Activated CD8-positive, alpha-beta T cell treated with anti-CD3 and anti-CD28 coated beads for 36 hours (primary cell): Measurements from ENCODE around the gene STAM2. TPM values are rescaled to one million over a fixed set of nuclear protein-coding genes. Genes with fewer than 3 reads are reported as not detected.
"Not testable (repeated sequence)": the region's sequence is repeated elsewhere in the genome, so short reads cannot be mapped to it uniquely, and the experiment has no call there.

Experiments
- ATAC-seq: fragments of 200-7000 bp; cut with Tn5 transposase; one replicate; pipeline ENCODE4 v1.10.0; 2021; ENCODE audit warnings: mild to moderate bottlenecking, moderate library complexity
- CTCF ChIA-PET: fragments of 350-600 bp; sonication (Branson Sonifier 250); formaldehyde crosslinking; loops from one replicate; lab custom pipeline; 2021; ENCODE audit warnings: antibody characterized with exemption; lab: Charles Lee
- POLR2A ChIA-PET: fragments of 350-600 bp; sonication (Branson Sonifier 250); formaldehyde crosslinking; loops from one replicate; lab custom pipeline; 2021; ENCODE audit warnings: antibody characterized with exemption; lab: Charles Lee
- DNase-seq: peaks from one replicate; pipeline ENCODE4 v3.0.0-alpha.2; 2020
- H3K27ac Mint-ChIP-seq: one replicate; pipeline ENCODE4 v1.8.0; 2021; ENCODE audit warnings: mild to moderate bottlenecking, mixed read lengths
- H3K27me3 Mint-ChIP-seq: one replicate; pipeline ENCODE4 v1.8.0; 2021; ENCODE audit warnings: mixed read lengths
- H3K36me3 Mint-ChIP-seq: one replicate; pipeline ENCODE4 v1.8.0; 2021; ENCODE audit warnings: low read depth, mixed read lengths
- H3K4me1 Mint-ChIP-seq: one replicate; pipeline ENCODE4 v1.8.0; 2021; ENCODE audit warnings: low read depth, mixed read lengths
- H3K4me3 Mint-ChIP-seq: one replicate; pipeline ENCODE4 v1.8.0; 2021; ENCODE audit warnings: mild to moderate bottlenecking, moderate library complexity, mixed read lengths
- H3K9me3 Mint-ChIP-seq: one replicate; pipeline ENCODE4 v1.8.0; 2021; ENCODE audit warnings: mixed read lengths
- intact Hi-C: fragments of 100-400 bp; cut with micrococcal nuclease; formaldehyde crosslinking; loops from one replicate; pipeline ENCODE4 v1.10.0; 2022
- total RNA-seq, 2 experiments: library from RNA; stranded (reverse); gene quantifications; one replicate each; pipeline ENCODE4 v1.2.3, GENCODE V29; 2021
- TF ChIP-seq, protein P1 (sequence below): fragments of 200-600 bp; IDR thresholded peaks from one replicate; pipeline ENCODE4 v1.8.0; 2022; ENCODE audit warnings: antibody characterized with exemption, mild to moderate bottlenecking

Gene STAM2
- total RNA-seq, 2 experiments from 2014 or later, result 13.0 to 13.3 TPM

DNA sequence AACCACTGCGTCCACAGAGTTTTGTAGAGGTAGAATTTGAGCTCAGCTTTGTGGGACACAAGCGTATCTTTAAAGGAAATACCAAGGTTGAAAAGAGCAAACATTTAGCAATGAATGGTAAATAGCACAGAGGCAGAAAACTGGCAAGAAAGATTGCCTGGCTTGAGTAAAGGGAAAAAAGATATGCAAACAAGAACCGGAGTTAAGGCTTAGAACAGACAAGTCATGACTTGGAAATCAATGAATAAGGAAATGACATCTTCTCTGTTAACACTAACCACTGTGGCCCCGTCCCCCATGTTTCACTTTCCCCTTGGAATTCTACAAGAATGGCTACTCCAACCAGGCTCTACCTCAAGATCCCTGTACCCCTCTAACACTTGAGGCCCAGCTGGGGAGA is 3.8 kb downstream of the STAM2 start:
- TF ChIP-seq, protein P1, sequence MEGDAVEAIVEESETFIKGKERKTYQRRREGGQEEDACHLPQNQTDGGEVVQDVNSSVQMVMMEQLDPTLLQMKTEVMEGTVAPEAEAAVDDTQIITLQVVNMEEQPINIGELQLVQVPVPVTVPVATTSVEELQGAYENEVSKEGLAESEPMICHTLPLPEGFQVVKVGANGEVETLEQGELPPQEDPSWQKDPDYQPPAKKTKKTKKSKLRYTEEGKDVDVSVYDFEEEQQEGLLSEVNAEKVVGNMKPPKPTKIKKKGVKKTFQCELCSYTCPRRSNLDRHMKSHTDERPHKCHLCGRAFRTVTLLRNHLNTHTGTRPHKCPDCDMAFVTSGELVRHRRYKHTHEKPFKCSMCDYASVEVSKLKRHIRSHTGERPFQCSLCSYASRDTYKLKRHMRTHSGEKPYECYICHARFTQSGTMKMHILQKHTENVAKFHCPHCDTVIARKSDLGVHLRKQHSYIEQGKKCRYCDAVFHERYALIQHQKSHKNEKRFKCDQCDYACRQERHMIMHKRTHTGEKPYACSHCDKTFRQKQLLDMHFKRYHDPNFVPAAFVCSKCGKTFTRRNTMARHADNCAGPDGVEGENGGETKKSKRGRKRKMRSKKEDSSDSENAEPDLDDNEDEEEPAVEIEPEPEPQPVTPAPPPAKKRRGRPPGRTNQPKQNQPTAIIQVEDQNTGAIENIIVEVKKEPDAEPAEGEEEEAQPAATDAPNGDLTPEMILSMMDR, result no peak
- peaks cover 9% of the 10 kb centered on the region for H3K36me3 Mint-ChIP-seq
- peaks cover 50% of the 10 kb centered on the region for H3K4me1 Mint-ChIP-seq
- H3K4me3 Mint-ChIP-seq, result no peak overlapping the region
- ChIA-PET CTCF (interaction anchor here (1.1 to 1.5 kb wide), 2 partner anchors 9 to 465 kb away, joined by 3 read pairs; no protein-coding TSS in a partner anchor), POLR2A (no interaction called here)
- peaks cover 2% of the 10 kb centered on the region for H3K9me3 Mint-ChIP-seq
- DNase-seq (no peak), ATAC-seq (no peak)
- H3K27ac Mint-ChIP-seq, result no peak overlapping the region
- intact Hi-C loops, result loop anchor here (10.0 kb wide), 1 partner anchor 137 kb away; no protein-coding TSS in a partner anchor
- H3K27me3 Mint-ChIP-seq, result no peaks in the 10 kb centered on the region

DNA sequence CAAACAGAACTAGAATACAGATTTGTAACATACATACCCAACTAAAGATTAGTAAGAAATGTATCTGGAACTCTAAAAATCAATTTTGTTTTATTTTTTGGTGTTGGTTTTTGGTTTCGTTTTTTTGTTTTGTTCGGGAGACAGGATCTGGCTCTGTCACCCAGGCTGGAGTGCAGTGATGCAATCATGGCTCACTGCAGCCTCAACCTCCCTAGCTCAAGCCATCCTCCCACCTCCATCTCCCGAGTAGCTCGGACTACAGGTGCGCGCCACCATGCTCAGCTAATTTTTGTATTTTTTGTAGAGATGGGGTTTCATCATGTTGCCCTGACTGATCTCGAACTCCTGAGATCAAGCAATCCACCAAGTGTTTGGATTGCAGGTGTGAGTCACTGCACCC is 6.4 kb downstream of the STAM2 start:
- ATAC-seq, H3K27me3 Mint-ChIP-seq, H3K27ac Mint-ChIP-seq, intact Hi-C loops, CTCF ChIA-PET, POLR2A ChIA-PET, DNase-seq, H3K9me3 Mint-ChIP-seq, H3K4me3 Mint-ChIP-seq, H3K36me3 Mint-ChIP-seq: not testable (repeated sequence)
- peaks cover 51% of the 10 kb centered on the region for H3K4me1 Mint-ChIP-seq

DNA sequence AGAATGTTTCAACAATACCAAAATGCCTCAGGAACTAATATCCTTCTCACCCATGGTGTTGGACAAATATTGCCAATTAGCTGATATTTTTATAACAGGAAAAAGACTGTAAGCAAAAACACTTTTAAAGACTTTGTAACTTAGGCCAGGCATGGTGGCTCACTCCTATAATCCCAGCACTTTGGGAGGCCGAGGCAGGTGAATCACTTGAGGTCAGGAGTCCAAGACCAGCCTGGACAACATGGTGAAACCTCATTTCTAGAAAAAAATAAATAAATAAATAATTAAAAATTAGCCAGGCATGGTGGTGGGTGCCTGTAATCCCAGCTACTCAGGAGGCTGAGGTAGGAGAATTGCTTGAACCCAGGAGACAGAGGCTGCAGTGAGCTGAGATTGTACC is 8.1 kb downstream of the STAM2 start:
- CTCF ChIA-PET, result interaction anchor here (1.6 kb wide), 1 partner anchor 142 kb away, joined by 4 read pairs; no protein-coding TSS in a partner anchor
- H3K36me3 Mint-ChIP-seq, ATAC-seq, H3K4me3 Mint-ChIP-seq, intact Hi-C loops, H3K27ac Mint-ChIP-seq, DNase-seq, H3K9me3 Mint-ChIP-seq, H3K27me3 Mint-ChIP-seq: not testable (repeated sequence)
- POLR2A ChIA-PET, result interaction anchor here (1.1 to 2.1 kb wide), 2 partner anchors 8 to 9 kb away, joined by 3 to 7 read pairs; partner anchors contain the start of gene STAM2
- peaks cover 48% of the 10 kb centered on the region for H3K4me1 Mint-ChIP-seq

DNA sequence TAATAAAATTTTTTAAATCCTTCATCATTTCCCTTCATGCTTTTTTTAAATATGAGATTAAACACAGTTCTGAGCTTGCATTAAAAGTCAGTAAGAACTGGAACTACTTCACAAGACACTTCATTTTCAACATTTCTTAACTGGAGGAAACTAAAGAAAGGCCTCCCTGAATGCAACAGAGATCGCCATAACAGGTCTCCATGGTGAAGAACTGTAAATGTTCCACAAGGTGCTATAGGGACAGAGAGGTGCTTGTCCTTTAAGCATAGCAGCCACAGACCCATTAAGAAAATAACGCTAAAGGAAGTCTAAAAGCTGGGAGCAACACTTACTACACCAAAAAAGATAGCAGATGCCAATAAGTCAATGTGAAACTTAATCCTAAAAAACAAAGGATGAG is 8.5 kb downstream of the STAM2 start:
- CTCF ChIA-PET, result interaction anchor here (1.6 kb wide), 1 partner anchor 141 kb away, joined by 4 read pairs; no protein-coding TSS in a partner anchor

DNA sequence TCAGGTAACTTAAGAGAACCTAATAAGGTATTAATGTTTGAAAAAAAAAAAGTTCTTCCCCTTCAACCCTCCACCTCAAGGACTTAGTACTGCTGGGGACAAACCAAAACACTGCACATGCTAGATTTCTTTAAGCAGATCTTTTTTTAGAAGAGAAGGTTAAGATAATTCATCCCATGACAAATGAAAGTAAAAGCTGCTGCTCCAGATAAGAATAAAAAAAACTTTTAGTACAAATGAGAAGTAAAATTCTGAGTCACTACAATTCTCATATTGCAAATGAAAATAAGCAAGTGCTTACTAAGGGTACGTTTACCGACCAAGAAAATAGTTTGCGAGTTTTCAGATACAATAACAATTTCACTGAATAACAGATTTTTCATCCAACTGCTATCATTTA is 8.9 kb downstream of the STAM2 start:
- no peaks in the 10 kb centered on the region for H3K9me3 Mint-ChIP-seq
- no peaks in the 10 kb centered on the region for H3K27me3 Mint-ChIP-seq
- H3K27ac Mint-ChIP-seq, result peak overlapping the region; percentile 38
- peaks cover 4% of the 10 kb centered on the region for H3K36me3 Mint-ChIP-seq
- CTCF ChIA-PET, result interaction anchor here (1.6 kb wide), 1 partner anchor 141 kb away, joined by 4 read pairs; no protein-coding TSS in a partner anchor
- ATAC-seq, result peak; percentile 62
- peak overlapping the region; percentile 6 for H3K4me3 Mint-ChIP-seq
- TF ChIP-seq, protein P1, result no peak
- POLR2A ChIA-PET, result interaction anchor here (2.1 kb wide), 1 partner anchor 9 kb away, joined by 7 read pairs; the partner anchor contains the start of gene STAM2
- intact Hi-C loops, result no loop called here
- H3K4me1 Mint-ChIP-seq, result peaks cover 40% of the 10 kb centered on the region
- no peak for DNase-seq

More for the DNA sequence above, 8.5 kb downstream of the STAM2 start:
- H3K27ac Mint-ChIP-seq, result peak overlapping the region; percentile 38
- peaks cover 44% of the 10 kb centered on the region for H3K4me1 Mint-ChIP-seq
- intact Hi-C loops, result no loop called here
- ATAC-seq (peak; percentile 34), DNase-seq (no peak)
- no peaks in the 10 kb centered on the region for H3K9me3 Mint-ChIP-seq
- H3K27me3 Mint-ChIP-seq, result no peaks in the 10 kb centered on the region
- POLR2A ChIA-PET, result interaction anchor here (1.1 to 2.1 kb wide), 2 partner anchors 8 kb away, joined by 3 to 7 read pairs; partner anchors contain the start of gene STAM2
- TF ChIP-seq, protein P1, result no peak
- peaks cover 3% of the 10 kb centered on the region for H3K36me3 Mint-ChIP-seq
- H3K4me3 Mint-ChIP-seq, result peak overlapping the region; percentile 6

DNA sequence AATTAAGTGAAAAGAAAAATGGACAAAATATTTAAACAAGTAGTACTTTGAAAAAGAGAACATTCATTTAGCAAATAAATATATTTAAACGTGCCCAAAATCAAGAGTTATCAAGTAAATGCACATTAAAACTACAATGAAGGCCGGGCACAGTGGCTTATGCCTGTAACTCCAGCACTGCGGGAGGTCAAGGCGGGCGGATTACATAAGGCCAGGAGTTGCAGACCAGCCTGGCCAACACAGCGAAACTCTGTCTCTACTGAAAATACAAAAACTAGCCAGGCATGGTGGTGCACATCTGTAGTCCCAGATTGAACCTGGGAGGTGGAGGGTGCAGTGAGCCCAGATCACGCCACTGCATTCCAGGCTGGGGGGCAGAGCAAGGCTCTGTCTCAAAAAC is 9.8 kb downstream of the STAM2 start:
- Mint-ChIP-seq H3K27me3 (no peaks in the 10 kb centered on the region), H3K36me3 (peaks cover 7% of the 10 kb centered on the region), H3K4me1 (peaks cover 37% of the 10 kb centered on the region), H3K27ac (no peak overlapping the region), H3K9me3 (no peaks in the 10 kb centered on the region), H3K4me3 (no peak overlapping the region)
- DNase-seq (no peak), ATAC-seq (no peak)
- TF ChIP-seq, protein P1, result no peak
- intact Hi-C loops, result no loop called here
- CTCF ChIA-PET, result no interaction called here
- POLR2A ChIA-PET, result no interaction called here
